PFSK-1 (cell line): ENCODE results near the gene GAS2L2.

Source experiments
- POLR2AphosphoS5 ChIP-seq: IDR thresholded peaks from 2 replicates; pipeline ENCODE4 v1.6.1; 2012; ENCODE audit warnings: low read depth, mild to moderate bottlenecking, control low read depth, low read length, moderate library complexity
- TAF1 ChIP-seq: IDR thresholded peaks from 2 replicates; pipeline ENCODE4 v1.6.1; 2012; ENCODE audit warnings: low read length, control low read depth, borderline replicate concordance; ENCODE audit not compliant: insufficient read depth
- TF ChIP-seq, protein P1 (sequence below), 2 experiments: IDR thresholded peaks; 2 replicates each; pipeline versions ENCODE4 v1.6.1 to v1.8.0; 2011 to 2012; ENCODE audit warnings: low read depth in 2 of 2, low read length in 2 of 2, control low read depth in 1 of 2, inconsistent platforms in 1 of 2, mild to moderate bottlenecking in 1 of 2, moderate library complexity in 1 of 2; ENCODE audit not compliant: insufficient read depth in 1 of 2

- TF ChIP-seq, protein P1, sequence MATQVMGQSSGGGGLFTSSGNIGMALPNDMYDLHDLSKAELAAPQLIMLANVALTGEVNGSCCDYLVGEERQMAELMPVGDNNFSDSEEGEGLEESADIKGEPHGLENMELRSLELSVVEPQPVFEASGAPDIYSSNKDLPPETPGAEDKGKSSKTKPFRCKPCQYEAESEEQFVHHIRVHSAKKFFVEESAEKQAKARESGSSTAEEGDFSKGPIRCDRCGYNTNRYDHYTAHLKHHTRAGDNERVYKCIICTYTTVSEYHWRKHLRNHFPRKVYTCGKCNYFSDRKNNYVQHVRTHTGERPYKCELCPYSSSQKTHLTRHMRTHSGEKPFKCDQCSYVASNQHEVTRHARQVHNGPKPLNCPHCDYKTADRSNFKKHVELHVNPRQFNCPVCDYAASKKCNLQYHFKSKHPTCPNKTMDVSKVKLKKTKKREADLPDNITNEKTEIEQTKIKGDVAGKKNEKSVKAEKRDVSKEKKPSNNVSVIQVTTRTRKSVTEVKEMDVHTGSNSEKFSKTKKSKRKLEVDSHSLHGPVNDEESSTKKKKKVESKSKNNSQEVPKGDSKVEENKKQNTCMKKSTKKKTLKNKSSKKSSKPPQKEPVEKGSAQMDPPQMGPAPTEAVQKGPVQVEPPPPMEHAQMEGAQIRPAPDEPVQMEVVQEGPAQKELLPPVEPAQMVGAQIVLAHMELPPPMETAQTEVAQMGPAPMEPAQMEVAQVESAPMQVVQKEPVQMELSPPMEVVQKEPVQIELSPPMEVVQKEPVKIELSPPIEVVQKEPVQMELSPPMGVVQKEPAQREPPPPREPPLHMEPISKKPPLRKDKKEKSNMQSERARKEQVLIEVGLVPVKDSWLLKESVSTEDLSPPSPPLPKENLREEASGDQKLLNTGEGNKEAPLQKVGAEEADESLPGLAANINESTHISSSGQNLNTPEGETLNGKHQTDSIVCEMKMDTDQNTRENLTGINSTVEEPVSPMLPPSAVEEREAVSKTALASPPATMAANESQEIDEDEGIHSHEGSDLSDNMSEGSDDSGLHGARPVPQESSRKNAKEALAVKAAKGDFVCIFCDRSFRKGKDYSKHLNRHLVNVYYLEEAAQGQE (IDR thresholded peaks at IDR 0.05; ENCODE audit: insufficient read depth in 1 of 2, low read depth in 2 of 2, low read length in 2 of 2): no peak
- TF ChIP-seq TAF1 (no peak), POLR2AphosphoS5 (no peak)
Observed at GRCh38 chr17:35766489-35766877, 13.4 kb upstream of the GAS2L2 start.
